Uterus (tissue), 4 donors: ENCODE data around the gene CYCS. TPM values are rescaled to one million over a fixed set of nuclear protein-coding genes. Genes with fewer than 3 reads are reported as not detected.

Experiments used
- DNase-seq, 2 donors: peaks; one replicate each; pipeline ENCODE4 v3.0.0-alpha.2; 2019 to 2020
- H3K27ac ChIP-seq, 2 donors: fragments of 200-600 bp; sonication (generic); 1 replicate in 1 of 2; 2 replicates in 1 of 2; pipeline ENCODE4 v1.5.1; 2016 to 2018
- H3K27me3 ChIP-seq, 2 donors: fragments of 200-600 bp; sonication (generic); one replicate each; pipeline ENCODE4 v1.5.1; 2018 to 2019; ENCODE audit warnings: control low read depth in 1 of 2
- H3K36me3 ChIP-seq, 2 donors: fragments of 200-600 bp; sonication (generic); one replicate each; pipeline ENCODE4 v1.5.1; 2019; ENCODE audit warnings: control low read depth in 1 of 2
- H3K4me1 ChIP-seq, 2 donors: fragments of 200-600 bp; sonication (generic); one replicate each; pipeline ENCODE4 v1.5.1; 2018 to 2019; ENCODE audit warnings: control low read depth in 1 of 2
- H3K4me3 ChIP-seq, 2 donors: fragments of 200-600 bp; sonication (generic); 1 replicate in 1 of 2; 2 replicates in 1 of 2; pipeline ENCODE4 v1.5.1; 2018 to 2019; ENCODE audit warnings: mild to moderate bottlenecking in 1 of 2
- H3K9me3 ChIP-seq, 2 donors: fragments of 200-600 bp; sonication (generic); one replicate each; pipeline ENCODE4 v1.5.1; 2019; ENCODE audit warnings: control low read depth in 1 of 2
- POLR2A ChIP-seq, 2 donors: fragments of 450-650 bp; IDR thresholded peaks; one replicate each; pipeline ENCODE4 v1.6.1; 2016; ENCODE audit warnings: antibody characterized with exemption in 2 of 2, mild to moderate bottlenecking in 1 of 2, moderate library complexity in 1 of 2
- intact Hi-C: fragments of 100-400 bp; cut with DNase I; formaldehyde crosslinking; loops from one replicate; pipeline ENCODE4 v1.15.1; 2023; ENCODE audit warnings: low total_unique reads
- total RNA-seq, 4 donors: library from RNA; depleted of rRNA in 3 of 4; stranded (reverse); fragments of >200 nt in 3 of 4; gene quantifications; one replicate each; pipeline versions ENCODE4 v1.1.0 to v1.2.4, GENCODE V29; 2014 to 2023
- TF ChIP-seq, protein P1 (sequence below), 4 experiments: fragments of 200-600 bp in 2 of 4; fragments of 450-650 bp in 2 of 4; sonication (generic) in 2 of 4; IDR thresholded peaks; one replicate each; pipeline ENCODE4 v1.5.1; 2016 to 2019; ENCODE audit warnings: antibody characterized with exemption in 4 of 4, mild to moderate bottlenecking in 2 of 4, moderate library complexity in 1 of 4
- donor health status: DM: yes; HTN: yes; CAD: no.

CYCS gene
- total RNA-seq, 4 donors from 2014 or later: 15.4 to 56.6 (median 29.1) TPM

DNA sequence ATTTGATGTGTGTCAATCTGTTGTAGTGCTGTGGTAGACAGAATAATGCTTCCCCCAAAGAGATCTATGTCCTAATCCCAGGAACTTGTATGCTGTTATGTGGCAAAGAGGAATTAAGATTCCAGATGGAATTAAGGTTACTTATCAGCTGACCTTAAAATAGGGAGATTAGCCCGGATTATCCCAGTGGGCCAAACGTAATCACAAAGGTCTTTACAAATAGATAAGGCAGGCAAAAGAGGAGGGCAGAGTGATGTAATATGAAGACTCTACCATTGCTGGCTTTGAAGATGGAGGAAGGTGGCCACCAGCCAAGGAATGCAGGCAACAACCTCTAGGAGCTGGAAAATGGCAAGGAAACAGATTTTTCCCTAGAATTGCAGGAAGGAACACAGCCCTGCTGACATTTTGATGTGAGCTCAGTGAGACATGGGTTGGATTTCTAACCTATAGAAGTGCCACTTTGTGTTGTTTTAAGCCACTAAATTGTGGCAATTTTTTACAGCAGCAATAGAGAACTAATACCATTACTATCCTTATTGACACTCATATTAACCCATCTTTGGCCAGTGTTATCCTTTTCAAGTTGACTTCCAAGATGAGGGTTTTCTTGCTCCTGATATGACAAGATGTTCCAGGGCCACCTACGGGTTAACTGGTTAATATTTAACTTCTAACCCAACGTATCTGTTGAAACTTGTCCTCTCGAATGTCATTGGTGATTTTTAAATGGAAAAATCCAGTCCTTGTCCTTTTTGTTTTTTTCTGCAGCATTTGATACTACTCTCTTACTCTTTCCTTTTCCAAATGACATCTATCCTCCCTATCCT, 29.3 kb downstream of the CYCS start:
- DNase-seq: no peak
- no peaks in the 10 kb centered on the region for H3K4me1 ChIP-seq
- intact Hi-C loops: no loop called here
- no peak overlapping the region for H3K4me3 ChIP-seq
- no peak overlapping the region for H3K27ac ChIP-seq
- no peak for TF ChIP-seq POLR2A (IDR thresholded peaks at IDR 0.05)
- TF ChIP-seq, protein P1, sequence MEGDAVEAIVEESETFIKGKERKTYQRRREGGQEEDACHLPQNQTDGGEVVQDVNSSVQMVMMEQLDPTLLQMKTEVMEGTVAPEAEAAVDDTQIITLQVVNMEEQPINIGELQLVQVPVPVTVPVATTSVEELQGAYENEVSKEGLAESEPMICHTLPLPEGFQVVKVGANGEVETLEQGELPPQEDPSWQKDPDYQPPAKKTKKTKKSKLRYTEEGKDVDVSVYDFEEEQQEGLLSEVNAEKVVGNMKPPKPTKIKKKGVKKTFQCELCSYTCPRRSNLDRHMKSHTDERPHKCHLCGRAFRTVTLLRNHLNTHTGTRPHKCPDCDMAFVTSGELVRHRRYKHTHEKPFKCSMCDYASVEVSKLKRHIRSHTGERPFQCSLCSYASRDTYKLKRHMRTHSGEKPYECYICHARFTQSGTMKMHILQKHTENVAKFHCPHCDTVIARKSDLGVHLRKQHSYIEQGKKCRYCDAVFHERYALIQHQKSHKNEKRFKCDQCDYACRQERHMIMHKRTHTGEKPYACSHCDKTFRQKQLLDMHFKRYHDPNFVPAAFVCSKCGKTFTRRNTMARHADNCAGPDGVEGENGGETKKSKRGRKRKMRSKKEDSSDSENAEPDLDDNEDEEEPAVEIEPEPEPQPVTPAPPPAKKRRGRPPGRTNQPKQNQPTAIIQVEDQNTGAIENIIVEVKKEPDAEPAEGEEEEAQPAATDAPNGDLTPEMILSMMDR (IDR thresholded peaks at IDR 0.05): no peak
- H3K9me3 ChIP-seq: no peaks in the 10 kb centered on the region
- H3K27me3 ChIP-seq: no peaks in the 10 kb centered on the region
- no peaks in the 10 kb centered on the region for H3K36me3 ChIP-seq

DNA sequence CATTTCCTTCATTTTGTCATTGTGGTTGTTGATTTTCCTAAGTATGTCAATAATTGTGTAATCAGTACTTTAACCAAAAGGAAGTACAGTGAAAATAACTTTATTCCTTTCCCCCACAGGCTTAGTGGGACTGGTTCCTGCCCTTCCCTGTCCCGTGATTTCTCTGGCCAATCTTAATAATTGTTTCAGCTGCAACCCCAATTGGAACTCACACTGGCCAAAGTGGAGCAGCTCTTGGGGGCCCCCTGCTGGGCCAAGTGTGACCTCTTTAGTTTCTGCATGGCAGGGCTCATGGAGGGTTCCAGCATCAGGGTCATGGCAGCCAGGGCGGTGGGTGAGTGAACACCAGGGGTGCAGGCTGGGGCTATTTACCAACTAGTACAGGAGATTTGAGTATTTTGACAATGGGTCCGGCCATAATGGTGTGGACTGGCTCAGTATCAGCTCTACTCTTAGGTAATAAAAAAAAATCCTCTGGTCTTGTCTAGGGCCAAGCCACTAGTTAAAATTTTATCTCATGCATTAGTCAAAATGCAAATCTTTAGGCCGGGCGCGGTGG, 31.7 kb downstream of the CYCS start:
- Histone ChIP-seq H3K9me3 (no peaks in the 10 kb centered on the region), H3K4me1 (no peaks in the 10 kb centered on the region), H3K4me3 (no peak overlapping the region), H3K36me3 (no peaks in the 10 kb centered on the region), H3K27ac (no peak overlapping the region), H3K27me3 (no peaks in the 10 kb centered on the region)
- DNase-seq: peak; percentile 25 to 44
- TF ChIP-seq, protein P1 (IDR thresholded peaks at IDR 0.05): peak; percentile 13 to 35 (median 21)
- no peak for TF ChIP-seq POLR2A (IDR thresholded peaks at IDR 0.05)
- intact Hi-C loops: no loop called here

DNA sequence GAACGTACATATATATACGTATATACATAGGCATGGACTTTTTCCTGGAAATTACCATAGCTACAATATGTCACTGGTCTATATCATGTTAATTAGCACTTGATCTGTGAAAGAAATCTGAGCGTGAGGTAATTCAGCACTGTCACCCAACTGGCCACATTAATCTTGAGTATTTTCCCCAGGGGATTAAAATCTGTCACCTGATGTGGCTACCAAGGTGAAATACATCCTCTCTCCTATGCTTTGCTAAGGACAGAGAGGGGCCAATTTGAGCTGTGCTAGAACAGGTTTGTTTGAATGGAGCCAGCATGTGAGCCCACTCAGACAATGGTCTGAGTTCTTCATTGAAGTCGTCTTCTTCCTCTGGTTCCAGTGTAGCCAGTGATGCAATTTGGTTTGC, 33.3 kb downstream of the CYCS start:
- Histone ChIP-seq H3K4me3 (no peak overlapping the region), H3K4me1 (no peaks in the 10 kb centered on the region), H3K9me3 (no peaks in the 10 kb centered on the region), H3K27me3 (no peaks in the 10 kb centered on the region), H3K27ac (no peak overlapping the region), H3K36me3 (no peaks in the 10 kb centered on the region)
- intact Hi-C loops: no loop called here
- DNase-seq: no peak
- TF ChIP-seq POLR2A (IDR thresholded peaks at IDR 0.05): no peak
- TF ChIP-seq, protein P1 (IDR thresholded peaks at IDR 0.05): no peak

DNA sequence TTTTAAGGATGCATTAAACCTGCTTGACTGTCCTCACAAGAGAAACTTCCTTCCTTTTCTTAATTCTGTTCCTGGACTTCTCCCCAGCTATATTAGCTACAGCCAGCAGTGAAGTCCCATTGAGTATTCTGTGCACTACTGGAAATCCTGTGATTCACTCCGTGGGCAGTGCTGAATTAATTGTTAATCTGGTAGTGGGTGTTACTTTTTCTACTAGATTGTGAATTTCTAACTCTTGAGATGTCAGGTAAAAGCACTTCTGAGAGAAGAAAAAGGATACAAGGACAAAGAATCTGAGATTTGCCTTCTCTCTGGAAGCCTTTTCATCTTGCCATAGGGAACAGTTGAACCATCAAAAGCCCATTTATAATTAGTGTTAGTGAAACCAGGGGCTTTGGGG, 33.9 kb downstream of the CYCS start:
- TF ChIP-seq POLR2A (IDR thresholded peaks at IDR 0.05): no peak
- TF ChIP-seq, protein P1 (IDR thresholded peaks at IDR 0.05): no peak
- Histone ChIP-seq H3K4me1 (no peaks in the 10 kb centered on the region), H3K27ac (no peak overlapping the region), H3K27me3 (no peaks in the 10 kb centered on the region), H3K4me3 (no peak overlapping the region), H3K9me3 (no peaks in the 10 kb centered on the region), H3K36me3 (no peaks in the 10 kb centered on the region)
- no peak for DNase-seq
- intact Hi-C loops: no loop called here

DNA sequence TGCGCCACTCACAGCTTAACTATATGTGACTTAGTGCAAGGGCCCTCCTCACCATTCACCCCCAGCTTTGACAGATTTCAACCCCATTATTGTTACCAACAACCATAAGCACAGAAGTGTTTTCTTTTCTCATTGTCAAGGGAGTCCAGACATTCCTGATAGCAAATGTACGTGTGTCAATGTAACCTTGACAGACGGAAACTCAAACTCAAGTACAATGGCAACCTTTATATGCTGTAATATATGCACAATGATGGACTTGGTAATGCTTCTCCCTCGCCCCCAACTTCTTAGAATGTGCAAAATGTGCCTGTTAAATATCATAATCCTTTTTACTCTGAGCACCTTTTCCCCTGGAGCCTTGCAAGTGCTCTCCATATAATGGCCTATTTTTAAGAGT, 34.7 kb downstream of the CYCS start:
- DNase-seq: no peak
- intact Hi-C loops: no loop called here
- Histone ChIP-seq H3K9me3 (no peaks in the 10 kb centered on the region), H3K36me3 (no peaks in the 10 kb centered on the region), H3K27me3 (no peaks in the 10 kb centered on the region), H3K27ac (no peak overlapping the region), H3K4me3 (no peak overlapping the region), H3K4me1 (no peaks in the 10 kb centered on the region)
- no peak for TF ChIP-seq POLR2A (IDR thresholded peaks at IDR 0.05)
- TF ChIP-seq, protein P1 (IDR thresholded peaks at IDR 0.05): no peak
